T47D (cell line): Measurements from ENCODE around the gene KCNK5.

ENCODE experiments used
- DNase-seq, 2 experiments: peaks; one replicate each; pipeline versions ENCODE4 v3.0.0 to v3.0.0-alpha.2; 2011 to 2012; ENCODE audit warnings: low read depth in 1 of 2, low spot score in 1 of 2
- JUND ChIP-seq: IDR thresholded peaks from 2 replicates; pipeline ENCODE4 v1.6.1; 2012; ENCODE audit warnings: low read depth
- in situ Hi-C: cut with HindIII; loops from 2 replicates; pipeline ENCODE4 v1.10.0; 2016; ENCODE audit warnings: low sequenced_read_pairs, low pct_unique_long_range_greater_than_20kb

Gene KCNK5

GRCh38 chr6:39221779-39222641, 7.3 kb downstream of the KCNK5 start:
- in situ Hi-C loops: no loop called here
- no peak for TF ChIP-seq JUND
- no peak for DNase-seq

- TF ChIP-seq JUND: no peak
- in situ Hi-C loops: no loop called here
- no peak for DNase-seq
Observed at GRCh38 chr6:39221115-39221514, 8.2 kb downstream of the KCNK5 start.

- DNase-seq: peak in 1 of 2 experiments; percentile 35
- in situ Hi-C loops: no loop called here
- no peak for TF ChIP-seq JUND
Observed at GRCh38 chr6:39218868-39219567, 10.3 kb downstream of the KCNK5 start.

GRCh38 chr6:39217177-39217864, 12.0 kb downstream of the KCNK5 start:
- in situ Hi-C loops: no loop called here
- DNase-seq: no peak
- no peak for TF ChIP-seq JUND

- in situ Hi-C loops: no loop called here
Observed at GRCh38 chr6:39215640-39216158, 13.6 kb downstream of the KCNK5 start.

GRCh38 chr6:39214846-39215639, 14.2 kb downstream of the KCNK5 start:
- no peak for TF ChIP-seq JUND
- DNase-seq: peak; percentile 35 to 58
- in situ Hi-C loops: no loop called here

More at GRCh38 chr6:39215640-39216158, 13.6 kb downstream of the KCNK5 start:
- no peak for DNase-seq
- no peak for TF ChIP-seq JUND

- no peak for DNase-seq
- in situ Hi-C loops: no loop called here
Observed at GRCh38 chr6:39214120-39214813, 15.0 kb downstream of the KCNK5 start.

GRCh38 chr6:39213195-39213920, 15.9 kb downstream of the KCNK5 start:
- no peak for TF ChIP-seq JUND
- in situ Hi-C loops: no loop called here
- no peak for DNase-seq

More at GRCh38 chr6:39214120-39214813, 15.0 kb downstream of the KCNK5 start:
- no peak for TF ChIP-seq JUND

GRCh38 chr6:39211183-39211582, 18.1 kb downstream of the KCNK5 start:
- no peak for TF ChIP-seq JUND
- no peak for DNase-seq
- in situ Hi-C loops: no loop called here

- in situ Hi-C loops: no loop called here
- no peak for TF ChIP-seq JUND
- no peak for DNase-seq
Observed at GRCh38 chr6:39210450-39210849, 18.8 kb downstream of the KCNK5 start.

- DNase-seq: no peak
- no peak for TF ChIP-seq JUND
- in situ Hi-C loops: no loop called here
Observed at GRCh38 chr6:39209911-39210310, 19.4 kb downstream of the KCNK5 start.
